K562 (cell line): ENCODE results near the gene TYW1B. TPM values are rescaled to one million over a fixed set of nuclear protein-coding genes. Genes with fewer than 3 reads are reported as not detected.

Experiments used
- ATAC-seq: fragments of 200-7000 bp; cut with Tn5 transposase; 3 replicates; pipeline ENCODE4 v1.9.1; 2020; ENCODE audit warnings: moderate library complexity
- BruUV-seq: library from RNA; stranded (reverse); fragments of 400-500 nt; replicated peaks from 2 replicates; lab custom pipeline; 2021; lab: Mats Ljungman, UMichigan
- CTCF ChIA-PET: fragments of 300-600 bp; formaldehyde crosslinking; extraction: SDS; loops from one replicate; lab custom pipeline; 2021; ENCODE audit warnings: low intra/inter-chr PET ratio; lab: Yijun Ruan, JAX
- POLR2A ChIA-PET: fragments of 300-600, 350-650 bp; sonication (Branson Sonifier 250); formaldehyde crosslinking; extraction: SDS; loops from one replicate; lab custom pipeline; 2021; ENCODE audit warnings: antibody characterized with exemption, inconsistent platforms; lab: Yijun Ruan, JAX
- DNase-seq, 4 experiments: peaks; one replicate each; pipeline versions ENCODE4 v3.0.0 to v3.0.0-alpha.2; 2011 to 2018; ENCODE audit warnings: low spot score in 3 of 4, mixed read lengths in 3 of 4; ENCODE audit errors: extremely low read depth in 1 of 4
- FAIRE-seq: peaks from 2 replicates; lab custom pipeline; 2011; peaks lifted over from hg19 to GRCh38; lab: Jason Lieb, UNC
- H2AFZ ChIP-seq: 2 replicates; pipeline ENCODE4 v1.6.0; 2011; ENCODE audit warnings: low read depth, low read length, control low read depth, inconsistent platforms
- H3K27ac ChIP-seq: fragments of 200-600 bp; 3 replicates; pipeline ENCODE4 v1.8.0; 2011; ENCODE audit warnings: low read depth, mild to moderate bottlenecking, control low read depth, inconsistent platforms, low read length, moderate library complexity, mixed read lengths; ENCODE audit errors: extremely low read depth
- H3K27me3 ChIP-seq, 2 experiments: fragments of 300-600 bp in 1 of 2; 2 replicates in 1 of 2; 3 replicates in 1 of 2; pipeline versions ENCODE4 v1.6.0 to v1.8.0; 2011; ENCODE audit warnings: inconsistent platforms in 2 of 2, low read length in 2 of 2, mild to moderate bottlenecking in 1 of 2, mixed read lengths in 1 of 2, moderate library complexity in 1 of 2; ENCODE audit not compliant: control insufficient read depth in 2 of 2, insufficient read depth in 2 of 2
- H3K36me3 ChIP-seq: fragments of 300-600 bp; 3 replicates; pipeline ENCODE4 v1.8.0; 2011; ENCODE audit warnings: mild to moderate bottlenecking, low read length, inconsistent platforms; ENCODE audit not compliant: control insufficient read depth, insufficient read depth
- H3K4me1 ChIP-seq, 2 experiments: fragments of 200-600 bp in 1 of 2; replicated peaks in 1 of 2; 2 replicates in 1 of 2; 3 replicates in 1 of 2; pipeline versions ENCODE4 v1.5.1 to v1.8.0; 2011; ENCODE audit warnings: inconsistent platforms in 2 of 2, low read length in 2 of 2, mild to moderate bottlenecking in 1 of 2, mixed read lengths in 1 of 2, moderate library complexity in 1 of 2; ENCODE audit not compliant: control insufficient read depth in 2 of 2, insufficient read depth in 2 of 2
- H3K4me2 ChIP-seq: 2 replicates; pipeline ENCODE4 v1.6.1; 2011; ENCODE audit warnings: low read length, control low read depth, inconsistent platforms, mixed read lengths; ENCODE audit not compliant: insufficient read depth
- H3K4me3 ChIP-seq: fragments of 200-600 bp; sonication (generic), shearing (Covaris generic); 2 replicates; pipeline ENCODE4 v1.5.1; 2016; ENCODE audit warnings: control low read depth, inconsistent platforms
- H3K79me2 ChIP-seq: fragments of 200-600 bp; 3 replicates; pipeline ENCODE4 v1.8.0; 2011; ENCODE audit warnings: low read length, inconsistent platforms; ENCODE audit not compliant: control insufficient read depth, insufficient read depth
- H3K9ac ChIP-seq, 2 experiments: 2 replicates each; pipeline versions ENCODE4 v1.6.0 to v1.6.1; 2011; ENCODE audit warnings: low read depth in 2 of 2, low read length in 2 of 2, control low read depth in 1 of 2, inconsistent platforms in 1 of 2, mild to moderate bottlenecking in 1 of 2, mixed read lengths in 1 of 2; ENCODE audit not compliant: insufficient read depth in 1 of 2
- H3K9me1 ChIP-seq: one replicate; pipeline ENCODE4 v1.6.0; 2011; ENCODE audit warnings: inconsistent platforms, mild to moderate bottlenecking, low read length, moderate library complexity; ENCODE audit not compliant: control insufficient read depth, insufficient read depth
- H3K9me3 ChIP-seq: replicated peaks from 2 replicates; pipeline ENCODE4 v1.5.1; 2011; ENCODE audit warnings: low read depth, low read length, inconsistent platforms; ENCODE audit not compliant: control insufficient read depth, insufficient read depth
- H4K20me1 ChIP-seq: replicated peaks from 2 replicates; pipeline ENCODE4 v1.6.1; 2011; ENCODE audit warnings: low read length, inconsistent platforms, mixed read lengths; ENCODE audit not compliant: control insufficient read depth, insufficient read depth
- ARNT ChIP-seq, 2 experiments: fragments of 450-650 bp; IDR thresholded peaks; 2 replicates each; pipeline ENCODE4 v1.6.1; 2016; ENCODE audit warnings: mild to moderate bottlenecking in 1 of 2
- DNMT1 ChIP-seq: fragments of 450-650 bp; IDR thresholded peaks from 2 replicates; pipeline ENCODE4 v1.6.1; 2016; ENCODE audit warnings: antibody characterized with exemption, mild to moderate bottlenecking
- FOXM1 ChIP-seq, 2 experiments: fragments of 450-650 bp in 1 of 2; sonication (generic) in 1 of 2; formaldehyde crosslinking in 1 of 2; IDR thresholded peaks; 2 replicates each; pipeline versions ENCODE4 v1.6.1 to v1.9.0; 2017 to 2022; ENCODE audit warnings: low read depth in 2 of 2, mild to moderate bottlenecking in 2 of 2, missing genetic modification reagents in 1 of 2, moderate library complexity in 1 of 2
- HMG20B ChIP-seq: fragments of 250-450 bp; sonication (Bioruptor Pico); IDR thresholded peaks from 2 replicates; pipeline ENCODE4 v1.5.0; 2021; ENCODE audit warnings: mild to moderate bottlenecking
- RBM25 ChIP-seq: fragments of 200-400 bp; formaldehyde crosslinking; IDR thresholded peaks from 2 replicates; pipeline ENCODE4 v1.6.1; 2018; ENCODE audit warnings: low read length, low read depth, moderate library complexity; ENCODE audit not compliant: severe bottlenecking
- SIN3B ChIP-seq: fragments of 450-650 bp; IDR thresholded peaks from 2 replicates; pipeline ENCODE4 v1.6.1; 2017; ENCODE audit warnings: low read depth, mild to moderate bottlenecking, moderate library complexity
- ZNF121 ChIP-seq: sonication (generic); formaldehyde crosslinking; conservative IDR thresholded peaks from 2 replicates; pipeline ENCODE4 v1.8.0; 2022; ENCODE audit warnings: missing genetic modification reagents
- ZNF143 ChIP-seq: sonication (generic); formaldehyde crosslinking; IDR thresholded peaks from 2 replicates; pipeline ENCODE4 v1.9.0; 2022; ENCODE audit warnings: mild to moderate bottlenecking, missing genetic modification reagents
- ZZZ3 ChIP-seq: fragments of 450-650 bp; IDR thresholded peaks from 2 replicates; pipeline ENCODE4 v1.6.1; 2016; ENCODE audit warnings: antibody characterized with exemption, mild to moderate bottlenecking, moderate library complexity
- WGBS: fragments of 100-300 bp; shearing (Covaris generic); methylation state at CpG from one replicate; pipeline ENCODE4 v1.1.6; 2016; ENCODE audit warnings: low coverage, mixed read lengths; ENCODE audit not compliant: insufficient coverage; ENCODE audit errors: missing lambda C conversion rate; 5-methylcytosine and 5-hydroxymethylcytosine counted together
- in situ Hi-C: fragments of 300-500 bp; cut with MboI; formaldehyde crosslinking; loops from 4 replicates; pipeline ENCODE4 v1.15.0; 2018; ENCODE audit warnings: inconsistent platforms, mixed read lengths
- intact Hi-C: fragments of 100-400 bp; cut with micrococcal nuclease; formaldehyde crosslinking; loops from 2 replicates; pipeline ENCODE4 v1.14.2; 2022
- polyA plus RNA-seq, 8 experiments: library from polyadenylated mRNA; depleted of rRNA in 4 of 8; stranded (reverse) in 5 of 8; unstranded in 3 of 8; fragments of >200 nt; fragmentation: Nextera tagmentation in 2 of 8; fragmentation: Illumina TruSeq in 1 of 8; extraction: Ambion mirVana in 2 of 8; extraction: Trizol in 1 of 8; gene quantifications; 2 replicates each; pipeline versions ENCODE4 v1.2.1 to v1.2.3, GENCODE V29; 2011 to 2014; ENCODE audit warnings: inconsistent platforms in 1 of 8, missing spikeins in 1 of 8
- total RNA-seq, 7 experiments: library from RNA; depleted of rRNA in 6 of 7; stranded (reverse); fragments of >200 nt in 6 of 7; fragmentation: Illumina TruSeq in 2 of 7; extraction: Trizol in 2 of 7; gene quantifications; 2 replicates each; pipeline versions ENCODE4 v1.2.1 to v1.2.3, GENCODE V29; 2011 to 2021; ENCODE audit warnings: low replicate concordance in 1 of 7
- TF ChIP-seq, protein P1 (sequence below): fragments of 250-450 bp; sonication (Bioruptor Pico); IDR thresholded peaks from 2 replicates; pipeline ENCODE4 v1.9.0; 2021; ENCODE audit warnings: mild to moderate bottlenecking, inconsistent platforms

The TYW1B gene
- total and polyA plus RNA-seq, 9 of the 15 experiments (the other 6 are each of a cell fraction or from before 2014, with no cell fraction given) = 5.8 to 14.7 (median 9.8) TPM

DNA sequence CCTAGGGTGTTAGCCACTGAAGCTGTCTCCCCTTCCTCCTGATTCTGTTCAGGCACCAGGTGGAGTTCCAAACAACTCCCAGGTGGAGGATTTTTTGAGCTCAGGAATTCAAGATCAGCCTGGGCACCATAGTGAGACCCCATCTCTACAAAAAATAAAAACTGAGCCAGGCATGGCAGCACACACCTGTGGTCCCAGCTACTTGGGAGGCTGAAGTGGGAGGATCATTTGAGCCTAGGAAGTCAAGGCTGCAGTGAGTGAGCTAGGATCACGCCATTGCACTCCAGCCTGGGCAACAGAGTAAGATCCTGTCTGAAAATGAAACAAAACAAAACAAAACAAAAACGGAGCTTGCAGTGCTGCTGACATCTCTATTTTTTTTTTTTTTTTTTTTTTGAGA is 287.1 kb downstream of the TYW1B start:
- WGBS = 7% methylated on average over 2 of the region's 2 CpGs
- ChIA-PET POLR2A (interaction anchor here (0.6 kb wide), 1 partner anchor 660 kb away, joined by 3 read pairs; no protein-coding TSS in a partner anchor), CTCF (no interaction called here)
- Histone ChIP-seq H3K9me1 (no peaks in the 10 kb centered on the region), H3K9me3 (no peaks in the 10 kb centered on the region), H2AFZ (no peak overlapping the region), H3K27ac (no peak overlapping the region), H3K4me3 (no peak overlapping the region), H3K9ac (no peak overlapping the region), H4K20me1 (no peaks in the 10 kb centered on the region), H3K4me2 (no peak overlapping the region), H3K79me2 (no peaks in the 10 kb centered on the region), H3K36me3 (no peaks in the 10 kb centered on the region), H3K4me1 (no peaks in the 10 kb centered on the region; a peak in 1 of 5 replicates), H3K27me3 (peaks cover 13 to 32% of the 10 kb centered on the region in 2 experiments; a peak in 4 of 5 replicates)
- FAIRE-seq (no peak), ATAC-seq (no peak), DNase-seq (no peak)
- BruUV-seq = no TSS peak
- intact Hi-C loops (no loop called here), in situ Hi-C loops (no loop called here)
- TF ChIP-seq ZNF121 (CRISPR knock-in tag) (peak; percentile 85), ARNT (IDR thresholded peaks at IDR 0.05) (no peak), RBM25 (peak; percentile 3)

DNA sequence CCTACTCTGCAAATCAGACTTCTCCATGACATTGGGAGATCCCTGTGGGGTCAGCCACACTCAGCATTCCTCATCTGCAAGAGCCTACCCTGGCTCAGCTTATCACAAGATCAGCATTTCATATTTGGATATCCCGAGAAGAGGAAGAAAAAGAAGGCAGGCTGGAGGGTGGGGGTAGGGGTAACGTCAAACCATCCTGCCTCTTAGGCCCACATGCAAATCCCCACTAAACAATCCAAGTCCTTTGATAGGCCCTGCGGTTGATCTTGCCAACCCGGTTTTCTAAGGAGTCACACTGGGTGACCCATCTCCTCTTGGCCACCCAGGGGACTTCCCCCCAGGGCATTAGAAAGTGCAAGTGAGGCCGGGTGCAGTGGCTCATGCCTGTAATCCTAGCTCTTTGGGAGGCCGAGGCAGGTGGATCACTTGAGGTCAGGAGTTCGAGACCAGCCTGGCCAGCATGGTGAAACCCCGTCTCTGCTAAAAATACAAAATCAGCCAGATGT is 287.8 kb downstream of the TYW1B start:
- ChIA-PET POLR2A (no interaction called here), CTCF (no interaction called here)
- no peak for FAIRE-seq
- Histone ChIP-seq H3K4me1 (no peaks in the 10 kb centered on the region; a peak in 1 of 5 replicates), H3K27me3 (peaks cover 13 to 32% of the 10 kb centered on the region in 2 experiments; a peak in 4 of 5 replicates), H3K27ac (no peak overlapping the region), H3K9me3 (no peaks in the 10 kb centered on the region), H2AFZ (no peak overlapping the region), H3K36me3 (no peaks in the 10 kb centered on the region), H3K4me3 (no peak overlapping the region), H3K9ac (no peak overlapping the region), H4K20me1 (no peaks in the 10 kb centered on the region), H3K4me2 (no peak overlapping the region), H3K9me1 (no peaks in the 10 kb centered on the region), H3K79me2 (no peaks in the 10 kb centered on the region)
- in situ Hi-C loops = no loop called here
- no peak for TF ChIP-seq ZNF143 (CRISPR knock-in tag)
- TF ChIP-seq HMG20B = no peak
- no peak for TF ChIP-seq FOXM1 (IDR thresholded peaks at IDR 0.05; ENCODE audit: low read depth)
- TF ChIP-seq FOXM1 (CRISPR knock-in tag; IDR thresholded peaks at IDR 0.05; ENCODE audit: low read depth) = no peak
- TF ChIP-seq, protein P1, sequence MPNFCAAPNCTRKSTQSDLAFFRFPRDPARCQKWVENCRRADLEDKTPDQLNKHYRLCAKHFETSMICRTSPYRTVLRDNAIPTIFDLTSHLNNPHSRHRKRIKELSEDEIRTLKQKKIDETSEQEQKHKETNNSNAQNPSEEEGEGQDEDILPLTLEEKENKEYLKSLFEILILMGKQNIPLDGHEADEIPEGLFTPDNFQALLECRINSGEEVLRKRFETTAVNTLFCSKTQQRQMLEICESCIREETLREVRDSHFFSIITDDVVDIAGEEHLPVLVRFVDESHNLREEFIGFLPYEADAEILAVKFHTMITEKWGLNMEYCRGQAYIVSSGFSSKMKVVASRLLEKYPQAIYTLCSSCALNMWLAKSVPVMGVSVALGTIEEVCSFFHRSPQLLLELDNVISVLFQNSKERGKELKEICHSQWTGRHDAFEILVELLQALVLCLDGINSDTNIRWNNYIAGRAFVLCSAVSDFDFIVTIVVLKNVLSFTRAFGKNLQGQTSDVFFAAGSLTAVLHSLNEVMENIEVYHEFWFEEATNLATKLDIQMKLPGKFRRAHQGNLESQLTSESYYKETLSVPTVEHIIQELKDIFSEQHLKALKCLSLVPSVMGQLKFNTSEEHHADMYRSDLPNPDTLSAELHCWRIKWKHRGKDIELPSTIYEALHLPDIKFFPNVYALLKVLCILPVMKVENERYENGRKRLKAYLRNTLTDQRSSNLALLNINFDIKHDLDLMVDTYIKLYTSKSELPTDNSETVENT = no peak
- no peak for TF ChIP-seq SIN3B
- no peak for TF ChIP-seq ZZZ3
- no peak for TF ChIP-seq DNMT1
- WGBS = 4% methylated on average over 8 of the region's 8 CpGs
- DNase-seq = no peak
- ATAC-seq = no peak
- BruUV-seq = no TSS peak
- intact Hi-C loops = no loop called here
